Measurements from ENCODE around the gene RINT1. TPM values are rescaled to one million over a fixed set of nuclear protein-coding genes. Genes with fewer than 3 reads are reported as not detected.

RINT1 gene
- total RNA-seq, 1 experiment from 2014 or later, result 18.1 TPM

GRCh38 chr7:105577251-105577650 is 45.2 kb downstream of the RINT1 start:
- BruUV-seq (replicated peaks), result no TSS peak

GRCh38 chr7:105578496-105578895 is 46.5 kb downstream of the RINT1 start:
- TF ChIP-seq REST (IDR thresholded peaks at IDR 0.05; ENCODE audit: insufficient read depth in 1 of 2, low read depth in 2 of 2, low read length in 1 of 2), result no peak
- no peak for TF ChIP-seq POLR2AphosphoS5 (IDR thresholded peaks at IDR 0.05; ENCODE audit: low read depth, low read length)
- TF ChIP-seq CTCF (IDR thresholded peaks at IDR 0.05), result no peak
- no peak for TF ChIP-seq TCF7L2 (IDR thresholded peaks at IDR 0.05; ENCODE audit: low read depth, low read length)
- TF ChIP-seq SIN3A (IDR thresholded peaks at IDR 0.05; ENCODE audit: borderline replicate concordance, insufficient read depth, low read depth, low read length), result no peak
- ATAC-seq (no peak), DNase-seq (ENCODE audit: low read depth, low spot score) (no peak)
- intact Hi-C loops (cut with micrococcal nuclease; ENCODE audit: unreplicated experiment), result no loop called here
- H3K4me3 ChIP-seq (ENCODE audit: low read depth in 2 of 2, low read length in 2 of 2), result no peak overlapping the region
- H3K27me3 ChIP-seq (ENCODE audit: control insufficient read depth, insufficient read depth, low read length), result no peaks in the 10 kb centered on the region
- H3K36me3 ChIP-seq (ENCODE audit: control insufficient read depth, insufficient read depth, low read length), result no peaks in the 10 kb centered on the region
- ChIA-PET POLR2A (no interaction called here), CTCF (no interaction called here)
- in situ Hi-C loops (cut with HindIII; ENCODE audit: low pct_unique_long_range_greater_than_20kb, low sequenced_read_pairs), result no loop called here
- H3K27ac ChIP-seq (ENCODE audit: low read length), result no peak overlapping the region
- no TSS peak for BruUV-seq (replicated peaks)
- H3K4me1 ChIP-seq (ENCODE audit: control insufficient read depth, insufficient read depth, low read length), result peaks cover 8% of the 10 kb centered on the region; the same call in 1 of the 2 replicates
- no peaks in the 10 kb centered on the region for H3K9me3 ChIP-seq (ENCODE audit: control insufficient read depth, insufficient read depth, low read depth, low read length)

More at GRCh38 chr7:105577251-105577650, 45.2 kb downstream of the RINT1 start:
- Histone ChIP-seq H3K36me3 (ENCODE audit: control insufficient read depth, insufficient read depth, low read length) (no peaks in the 10 kb centered on the region), H3K4me1 (ENCODE audit: control insufficient read depth, insufficient read depth, low read length) (peaks cover 8% of the 10 kb centered on the region; the same call in 1 of the 2 replicates), H3K4me3 (ENCODE audit: low read depth in 2 of 2, low read length in 2 of 2) (no peak overlapping the region), H3K9me3 (ENCODE audit: control insufficient read depth, insufficient read depth, low read depth, low read length) (no peaks in the 10 kb centered on the region), H3K27me3 (ENCODE audit: control insufficient read depth, insufficient read depth, low read length) (no peaks in the 10 kb centered on the region), H3K27ac (ENCODE audit: low read length) (no peak overlapping the region)
- DNase-seq (ENCODE audit: low read depth, low spot score) (no peak), ATAC-seq (no peak)
- TF ChIP-seq CTCF (IDR thresholded peaks at IDR 0.05), result no peak
- no peak for TF ChIP-seq SIN3A (IDR thresholded peaks at IDR 0.05; ENCODE audit: borderline replicate concordance, insufficient read depth, low read depth, low read length)
- TF ChIP-seq POLR2AphosphoS5 (IDR thresholded peaks at IDR 0.05; ENCODE audit: low read depth, low read length), result no peak
- TF ChIP-seq TCF7L2 (IDR thresholded peaks at IDR 0.05; ENCODE audit: low read depth, low read length), result no peak
- TF ChIP-seq REST (IDR thresholded peaks at IDR 0.05; ENCODE audit: insufficient read depth in 1 of 2, low read depth in 2 of 2, low read length in 1 of 2), result no peak
- ChIA-PET POLR2A (interaction anchor here (0.6 kb wide), 1 partner anchor 42 kb away, joined by 5 read pairs; no protein-coding TSS in a partner anchor), CTCF (no interaction called here)
- in situ Hi-C loops (cut with HindIII; ENCODE audit: low pct_unique_long_range_greater_than_20kb, low sequenced_read_pairs), result no loop called here
- intact Hi-C loops (cut with micrococcal nuclease; ENCODE audit: unreplicated experiment), result no loop called here
